Fibroblast of the aortic adventitia (primary cell): ENCODE measurements around the gene SCO2. TPM values are rescaled to one million over a fixed set of nuclear protein-coding genes. Genes with fewer than 3 reads are reported as not detected.
"Not testable (repeated sequence)": the region's sequence is repeated elsewhere in the genome, so short reads cannot be mapped to it uniquely, and the experiment has no call there.

Experiments
- DNase-seq: peaks from one replicate; pipeline ENCODE4 v3.0.0-alpha.2; 2010; ENCODE audit warnings: low read depth
- H3K4me3 ChIP-seq: 2 replicates; pipeline ENCODE4 v1.5.1; 2011; ENCODE audit warnings: low read depth, mild to moderate bottlenecking, control low read depth, low read length, moderate library complexity
- total RNA-seq: library from RNA; depleted of rRNA; stranded (reverse); fragments of >200 nt; gene quantifications from 2 replicates; pipeline ENCODE4 v1.2.3, GENCODE V29; 2012; ENCODE audit warnings: low replicate concordance
- TF ChIP-seq, protein P1 (sequence below): IDR thresholded peaks from 2 replicates; pipeline ENCODE4 v1.5.1; 2011; ENCODE audit warnings: mild to moderate bottlenecking, low read length, control low read depth, inconsistent platforms; ENCODE audit not compliant: insufficient read depth

SCO2 gene
- total RNA-seq, 1 donor: 3.4 TPM

DNA sequence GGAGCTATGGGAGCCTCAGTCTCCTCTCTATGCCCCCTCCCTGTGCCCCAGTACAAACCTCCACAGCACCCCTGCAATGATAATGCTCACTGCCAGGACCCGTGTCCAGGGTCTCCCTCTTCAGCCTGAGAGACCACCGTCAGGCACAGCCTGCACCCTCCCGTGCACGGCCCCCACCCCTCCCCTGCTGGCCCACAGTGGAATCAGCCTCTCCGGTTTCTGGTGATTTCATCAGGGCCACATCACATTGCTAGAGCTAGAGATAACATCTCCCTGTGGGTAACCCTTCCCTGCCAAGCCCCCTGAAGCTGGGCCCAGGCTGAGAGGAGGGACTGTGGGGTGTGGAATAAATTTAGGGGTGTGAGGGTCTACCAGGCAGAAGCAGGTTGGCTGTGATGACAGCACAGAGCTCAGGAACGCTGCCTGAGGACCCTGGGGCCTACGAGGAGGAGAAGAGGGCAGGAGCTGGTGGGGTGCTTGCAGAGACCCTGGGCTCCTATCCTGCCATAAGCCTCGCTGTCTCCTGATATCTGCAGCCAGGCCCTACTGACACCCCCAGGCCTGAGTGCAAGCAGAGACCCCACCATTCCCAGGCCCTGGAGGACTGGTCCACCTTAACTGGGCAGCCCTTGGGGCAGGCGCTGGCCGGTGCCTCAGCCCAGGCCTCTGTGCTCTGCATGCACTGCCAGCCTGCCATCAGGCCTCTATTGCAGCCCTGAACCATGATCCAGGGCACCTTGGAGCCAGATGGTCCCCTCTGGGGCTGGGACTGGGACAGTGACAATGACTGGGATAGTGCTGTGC is 20.3 kb upstream of the SCO2 start, which contains the start of gene KLHDC7B:
Gene KLHDC7B (plus strand): TSS at position 378 of the 804 bp plus-strand sequence. CDS start 345 bp downstream, at position 723.
- peak; percentile 82 for DNase-seq
- TF ChIP-seq, protein P1, sequence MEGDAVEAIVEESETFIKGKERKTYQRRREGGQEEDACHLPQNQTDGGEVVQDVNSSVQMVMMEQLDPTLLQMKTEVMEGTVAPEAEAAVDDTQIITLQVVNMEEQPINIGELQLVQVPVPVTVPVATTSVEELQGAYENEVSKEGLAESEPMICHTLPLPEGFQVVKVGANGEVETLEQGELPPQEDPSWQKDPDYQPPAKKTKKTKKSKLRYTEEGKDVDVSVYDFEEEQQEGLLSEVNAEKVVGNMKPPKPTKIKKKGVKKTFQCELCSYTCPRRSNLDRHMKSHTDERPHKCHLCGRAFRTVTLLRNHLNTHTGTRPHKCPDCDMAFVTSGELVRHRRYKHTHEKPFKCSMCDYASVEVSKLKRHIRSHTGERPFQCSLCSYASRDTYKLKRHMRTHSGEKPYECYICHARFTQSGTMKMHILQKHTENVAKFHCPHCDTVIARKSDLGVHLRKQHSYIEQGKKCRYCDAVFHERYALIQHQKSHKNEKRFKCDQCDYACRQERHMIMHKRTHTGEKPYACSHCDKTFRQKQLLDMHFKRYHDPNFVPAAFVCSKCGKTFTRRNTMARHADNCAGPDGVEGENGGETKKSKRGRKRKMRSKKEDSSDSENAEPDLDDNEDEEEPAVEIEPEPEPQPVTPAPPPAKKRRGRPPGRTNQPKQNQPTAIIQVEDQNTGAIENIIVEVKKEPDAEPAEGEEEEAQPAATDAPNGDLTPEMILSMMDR: peak; percentile 59
- peak within 1 kb of the TSS; percentile 54 for H3K4me3 ChIP-seq

DNA sequence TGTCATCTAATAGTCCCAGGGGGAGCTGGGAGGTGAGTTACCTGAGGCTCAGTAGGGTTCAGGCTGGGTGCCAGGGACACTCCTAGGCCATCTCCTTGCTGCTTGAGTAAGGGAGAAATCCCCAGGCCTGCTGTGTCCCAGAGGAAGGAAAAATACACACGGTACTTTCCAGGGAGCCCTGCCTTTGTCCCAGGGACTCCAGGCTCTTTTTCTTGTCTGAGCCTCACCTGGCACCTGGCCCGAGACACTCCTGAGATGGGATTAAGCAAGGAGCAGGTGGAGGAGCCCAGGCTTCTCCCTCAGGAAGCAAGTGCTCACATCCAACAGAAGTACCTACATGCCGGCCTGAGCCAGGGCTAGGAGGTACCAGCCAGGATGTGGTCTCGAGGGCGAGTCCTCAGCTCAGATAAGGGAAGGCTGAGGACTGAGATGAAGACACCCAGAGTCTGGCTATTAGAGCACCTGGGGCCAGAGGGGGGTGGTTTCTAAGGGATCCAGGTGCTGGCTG is 19.4 kb upstream of the SCO2 start:
- TF ChIP-seq, protein P1: no peak
- no peak overlapping the region for H3K4me3 ChIP-seq
- no peak for DNase-seq

DNA sequence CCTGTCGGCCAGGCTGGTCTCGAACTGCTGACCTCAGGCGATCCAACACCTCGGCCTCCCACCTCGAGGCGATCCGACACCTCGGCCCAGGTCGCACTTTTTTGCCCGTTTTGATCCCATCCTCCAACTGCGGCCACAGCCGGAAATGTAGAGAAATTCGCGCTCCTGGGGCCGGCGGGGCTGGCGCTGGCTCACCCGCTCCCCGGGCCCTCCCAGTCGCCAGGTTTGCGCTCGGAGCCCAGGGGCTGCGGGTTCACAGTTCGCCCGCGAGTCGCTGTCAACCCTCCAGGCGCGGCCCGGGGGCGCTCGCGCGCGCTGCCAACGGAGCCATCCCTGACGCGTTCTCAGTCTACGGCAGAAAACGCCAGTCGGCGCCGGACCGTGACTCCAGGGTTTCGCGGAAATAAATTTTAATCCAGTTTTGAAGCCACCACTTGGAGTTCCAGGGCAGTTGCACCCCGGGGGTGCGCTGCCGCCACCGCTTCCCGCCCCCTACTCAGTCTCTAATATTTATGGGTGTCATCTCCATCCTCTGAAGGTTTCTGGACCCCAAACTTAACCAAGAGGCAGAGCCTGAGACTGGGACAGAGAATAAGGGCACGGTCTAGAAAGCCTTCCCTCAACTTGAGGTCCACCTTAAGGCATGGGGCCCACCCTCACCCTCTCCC is 18.8 kb upstream of the SCO2 start:
- H3K4me3 ChIP-seq: peak overlapping the region; percentile 5
- TF ChIP-seq, protein P1: peak; percentile 47
- DNase-seq: peak; percentile 53

DNA sequence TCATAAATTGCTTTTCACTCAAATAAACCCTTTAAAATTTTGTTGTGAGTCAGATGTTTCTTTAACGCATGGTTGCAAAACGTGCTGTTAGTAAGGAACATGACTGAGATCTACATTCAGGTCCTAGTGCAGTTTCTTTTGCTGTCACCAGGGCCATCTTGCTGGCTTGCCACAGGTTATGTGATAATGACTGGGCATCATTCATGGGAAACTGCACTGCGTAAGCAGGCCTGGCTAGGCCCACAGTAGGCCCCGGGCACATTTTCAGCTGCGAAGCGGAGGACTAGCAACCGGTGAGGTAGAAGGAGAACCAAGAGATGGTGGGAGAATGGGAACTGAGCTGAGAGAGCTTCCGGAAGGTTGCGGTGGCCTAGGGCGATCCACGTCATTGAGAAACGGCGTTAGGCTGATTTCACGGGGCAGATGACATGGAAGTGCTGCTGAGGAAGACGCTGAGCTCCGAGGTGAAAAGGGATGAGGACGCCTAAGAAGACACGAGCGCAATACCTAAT is 17.1 kb upstream of the SCO2 start:
- no peak for DNase-seq
- TF ChIP-seq, protein P1: peak; percentile 5
- H3K4me3 ChIP-seq: no peak overlapping the region

DNA sequence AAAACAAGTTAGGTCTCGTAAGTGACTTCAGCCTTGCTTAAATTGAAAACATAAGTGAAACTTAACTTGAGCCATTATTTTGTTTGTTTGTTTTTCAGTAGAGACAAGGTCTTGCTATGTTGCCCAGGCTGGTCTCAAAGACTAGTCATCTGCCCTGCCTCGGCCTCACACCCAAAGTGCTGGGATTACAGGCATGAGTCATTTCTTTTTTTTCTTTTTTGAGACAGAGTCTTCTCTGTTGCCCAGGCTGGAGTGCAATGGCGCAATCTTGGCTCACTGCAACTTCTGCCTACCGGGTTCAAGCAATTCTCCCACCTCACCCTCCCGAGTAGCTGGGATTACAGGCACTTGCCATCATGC is 16.2 kb upstream of the SCO2 start:
- DNase-seq: peak; percentile 88
- H3K4me3 ChIP-seq: not testable (repeated sequence)

DNA sequence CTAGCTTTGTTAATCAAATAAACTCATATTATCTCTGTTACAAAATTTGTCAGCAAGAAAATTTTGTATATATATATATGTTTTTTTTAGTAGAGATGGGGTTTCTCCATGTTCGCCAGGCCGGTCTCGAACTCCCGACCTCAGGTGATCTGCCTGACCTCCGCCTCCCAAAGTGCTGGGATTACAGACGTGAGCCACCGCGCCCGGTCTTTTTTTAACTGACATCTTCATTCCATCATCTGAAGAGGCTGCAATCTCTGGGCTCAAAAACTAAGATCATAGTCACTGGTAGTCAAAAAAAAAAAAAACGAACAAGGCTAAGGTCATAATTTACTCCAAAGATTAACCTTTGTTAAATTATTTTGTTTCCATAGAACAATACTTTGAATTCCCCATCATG is 15.0 kb upstream of the SCO2 start:
- H3K4me3 ChIP-seq: no peak overlapping the region
- no peak for DNase-seq
- TF ChIP-seq, protein P1: no peak

DNA sequence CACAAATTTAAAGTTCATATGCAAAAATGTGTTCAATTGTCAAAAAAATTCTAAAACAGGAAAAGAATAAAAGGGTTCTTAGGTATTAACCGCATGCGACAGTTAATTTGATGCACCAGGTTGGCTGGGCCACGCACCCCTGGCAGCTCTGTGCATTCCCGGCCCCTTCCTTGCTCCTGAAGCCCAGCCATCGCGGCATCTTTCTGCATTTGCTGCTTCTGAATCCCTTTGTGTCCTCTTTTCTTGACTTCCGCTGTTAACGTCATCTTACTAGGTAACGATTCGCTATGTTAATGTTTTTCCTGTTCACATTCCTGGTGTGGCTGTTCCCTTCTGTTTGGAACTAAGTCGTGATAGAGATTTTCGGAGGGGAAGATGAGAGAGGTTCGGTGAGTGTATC is 12.4 kb upstream of the SCO2 start:
- no peak overlapping the region for H3K4me3 ChIP-seq
- TF ChIP-seq, protein P1: no peak
- no peak for DNase-seq
